Measurements from ENCODE around the gene LMCD1. TPM values are rescaled to one million over a fixed set of nuclear protein-coding genes. Genes with fewer than 3 reads are reported as not detected.

LMCD1 gene
- total and polyA plus RNA-seq, 2 of the 8 experiments (the other 6 are each of a cell fraction or from before 2014, with no cell fraction given): 12.3 to 26.5 TPM

DNA sequence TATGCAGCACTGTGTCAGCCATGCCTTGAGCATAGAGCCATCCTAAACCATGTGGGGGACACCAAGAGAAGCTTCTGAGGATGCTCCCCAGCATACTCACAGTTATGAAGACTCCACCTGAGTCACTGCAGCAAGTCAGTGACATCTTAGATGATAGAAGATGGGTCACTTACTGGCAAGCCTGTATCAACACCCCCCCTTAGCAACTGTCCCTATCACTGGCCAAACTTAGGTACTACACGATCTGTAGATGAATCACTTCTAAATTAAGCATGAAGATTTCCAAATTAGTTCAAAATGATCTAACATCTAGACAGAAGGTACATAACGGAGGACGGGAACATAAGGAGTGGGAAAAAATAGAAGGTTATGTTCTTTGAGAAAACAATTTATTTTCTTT is 13.2 kb upstream of the LMCD1 start:
- no peak overlapping the region for H2AK5ac ChIP-seq (ENCODE audit: low read depth, low read length)
- H3K4me3 ChIP-seq (ENCODE audit: extremely low read depth in 1 of 4, insufficient read depth in 2 of 4, low read depth in 3 of 4, low read length in 4 of 4): no peak overlapping the region
- no peak overlapping the region for H3K23ac ChIP-seq (ENCODE audit: insufficient read length)
- no peaks in the 10 kb centered on the region for H4K20me1 ChIP-seq (replicated peaks in 1 of 2; ENCODE audit: control insufficient read depth in 1 of 2, insufficient read depth in 2 of 2, low read length in 2 of 2)
- H3K4me1 ChIP-seq (replicated peaks in 1 of 4; ENCODE audit: control insufficient read depth in 3 of 4, insufficient read depth in 4 of 4, low read length in 3 of 4): peaks cover 0 to 3% (median under 1%) of the 10 kb centered on the region in 4 experiments; a peak in 2 of 7 replicates
- H3K23me2 ChIP-seq (ENCODE audit: low read depth, low read length): no peaks in the 10 kb centered on the region; the same call in 1 of the 2 replicates
- H3K9me3 ChIP-seq (ENCODE audit: insufficient read depth in 2 of 2, low read depth in 1 of 2, low read length in 1 of 2): peaks cover 0 to 4% of the 10 kb centered on the region in 2 experiments; a peak in 1 of 4 replicates
- H3K27me3 ChIP-seq (replicated peaks in 1 of 4; ENCODE audit: control insufficient read depth in 3 of 4, extremely low read depth in 1 of 4, insufficient read depth in 3 of 4, low read length in 3 of 4): no peaks in the 10 kb centered on the region
- no peak overlapping the region for H4K8ac ChIP-seq (ENCODE audit: extremely low read depth, insufficient read depth, low read length)
- ChIA-PET POLR2A (ENCODE audit: partially characterized antibody) (interaction anchor here (2.1 kb wide), 1 partner anchor 11 kb away, joined by 4 read pairs; no protein-coding TSS in a partner anchor), CTCF (ENCODE audit: partially characterized antibody) (interaction anchor here (1.9 kb wide), 1 partner anchor 9 kb away, joined by 5 read pairs; no protein-coding TSS in a partner anchor)
- no peak overlapping the region for H2BK15ac ChIP-seq (ENCODE audit: low read length)
- H4K5ac ChIP-seq (ENCODE audit: insufficient read length, low read depth, low read length): no peak overlapping the region
- H3K27ac ChIP-seq (ENCODE audit: low read depth, low read length): no peak overlapping the region
- H3K9ac ChIP-seq (replicated peaks in 1 of 4; ENCODE audit: extremely low read depth in 1 of 4, low read depth in 3 of 4, low read length in 3 of 4): no peak overlapping the region
- H2BK20ac ChIP-seq (ENCODE audit: low read length): no peak overlapping the region
- H3K4ac ChIP-seq (replicated peaks; ENCODE audit: insufficient read length, low read depth, low read length): no peak overlapping the region
- peaks cover 0 to 4% (median 0%) of the 10 kb centered on the region in 4 experiments; a peak in 1 of 8 replicates for H3K36me3 ChIP-seq (ENCODE audit: control insufficient read depth in 2 of 4, insufficient read depth in 4 of 4, low read length in 3 of 4)
- no peak overlapping the region for H2BK12ac ChIP-seq (ENCODE audit: low read depth, low read length)
- FAIRE-seq (no peak), DNase-seq (ENCODE audit: low read depth in 1 of 2, low spot score in 2 of 2) (no peak)
- H2BK5ac ChIP-seq (ENCODE audit: low read depth, low read length): no peak overlapping the region
- H3K56ac ChIP-seq (replicated peaks; ENCODE audit: insufficient read length, low read depth, low read length): no peak overlapping the region
- no peak overlapping the region for H4K91ac ChIP-seq (replicated peaks; ENCODE audit: insufficient read length, low read length)
- no peak overlapping the region for H3K4me2 ChIP-seq (ENCODE audit: insufficient read depth in 1 of 2, low read depth in 2 of 2, low read length in 2 of 2)
- H3K18ac ChIP-seq (ENCODE audit: extremely low read depth, low read length): no peak overlapping the region
- H3K79me2 ChIP-seq (ENCODE audit: control insufficient read depth in 1 of 2, insufficient read depth in 2 of 2, low read length in 2 of 2): no peaks in the 10 kb centered on the region
- H3K79me1 ChIP-seq (ENCODE audit: low read depth, low read length): no peaks in the 10 kb centered on the region
- 93% methylated on average over 3 of the region's 3 CpGs; no CpG with 5 or more reads in 1 of the 2 experiments for WGBS, 2 experiments (ENCODE audit: extremely low coverage in 1 of 2, insufficient coverage in 1 of 2, insufficient read length in 1 of 2, insufficient replicate concordance in 2 of 2, low coverage in 1 of 2, low lambda C conversion rate in 2 of 2, missing lambda C conversion rate in 1 of 2)
- no peak overlapping the region for H2BK120ac ChIP-seq (replicated peaks; ENCODE audit: low read depth, low read length)
- no peak overlapping the region for H2AFZ ChIP-seq (ENCODE audit: low read length)
- H3K14ac ChIP-seq (ENCODE audit: insufficient read length): no peak overlapping the region
- TF ChIP-seq, protein P1, sequence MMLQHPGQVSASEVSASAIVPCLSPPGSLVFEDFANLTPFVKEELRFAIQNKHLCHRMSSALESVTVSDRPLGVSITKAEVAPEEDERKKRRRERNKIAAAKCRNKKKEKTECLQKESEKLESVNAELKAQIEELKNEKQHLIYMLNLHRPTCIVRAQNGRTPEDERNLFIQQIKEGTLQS (IDR thresholded peaks at IDR 0.05; ENCODE audit: insufficient read depth, low read depth, low read length): no peak
- TF ChIP-seq NRF1 (IDR thresholded peaks at IDR 0.05; ENCODE audit: low read depth, low read length) (no peak), SAP30 (IDR thresholded peaks at IDR 0.05; ENCODE audit: insufficient read depth, insufficient replicate concordance, low read length) (no peak), HDAC2 (IDR thresholded peaks at IDR 0.05; ENCODE audit: borderline replicate concordance in 1 of 2, low read depth in 2 of 2, low read length in 2 of 2) (no peak), EGR1 (IDR thresholded peaks at IDR 0.05; ENCODE audit: borderline replicate concordance, low read depth, low read length) (no peak), CEBPB (IDR thresholded peaks at IDR 0.05; ENCODE audit: low read depth, low read length) (no peak), JUN (IDR thresholded peaks at IDR 0.05; ENCODE audit: low read depth, low read length) (no peak), TAF7 (optimal IDR thresholded peaks at IDR 0.05; ENCODE audit: borderline replicate concordance, low read depth, low read length) (no peak)

Data from H1 (cell line).